Mesendoderm (in vitro differentiated cells): ENCODE results near the gene BACH2.
"Not testable (repeated sequence)": the region's sequence is repeated elsewhere in the genome, so short reads cannot be mapped to it uniquely, and the experiment has no call there.

Experiments
- DNase-seq: peaks from one replicate; pipeline ENCODE4 v3.0.0; 2013
- H2AK5ac ChIP-seq: 2 replicates; pipeline ENCODE4 v1.6.1; 2013; ENCODE audit warnings: low read length, inconsistent platforms
- H2BK120ac ChIP-seq: 2 replicates; pipeline ENCODE4 v1.6.1; 2013; ENCODE audit warnings: low read depth, mild to moderate bottlenecking, low read length, moderate library complexity, mixed read lengths
- H2BK15ac ChIP-seq: replicated peaks from 2 replicates; pipeline ENCODE4 v1.6.1; 2013; ENCODE audit warnings: low read depth, mild to moderate bottlenecking, moderate library complexity
- H2BK5ac ChIP-seq: 2 replicates; pipeline ENCODE4 v1.6.1; 2013; ENCODE audit warnings: low read length, inconsistent platforms
- H3K18ac ChIP-seq: 2 replicates; pipeline ENCODE4 v1.6.1; 2013; ENCODE audit warnings: mild to moderate bottlenecking, low read length, mixed read lengths
- H3K23ac ChIP-seq: one replicate; pipeline ENCODE4 v1.6.1; 2013; ENCODE audit warnings: low read length
- H3K27ac ChIP-seq: 2 replicates; pipeline ENCODE4 v1.5.1; 2013; ENCODE audit warnings: low read depth, mild to moderate bottlenecking, inconsistent platforms, low read length, moderate library complexity
- H3K27me3 ChIP-seq: 2 replicates; pipeline ENCODE4 v1.6.1; 2013; ENCODE audit warnings: low read length, control low read depth, mild to moderate bottlenecking, inconsistent platforms; ENCODE audit not compliant: insufficient read depth, poor library complexity
- H3K36me3 ChIP-seq: 2 replicates; pipeline ENCODE4 v1.6.1; 2013; ENCODE audit warnings: low read length, inconsistent platforms; ENCODE audit not compliant: control insufficient read depth, insufficient read depth
- H3K4ac ChIP-seq: one replicate; pipeline ENCODE4 v1.6.1; 2013; ENCODE audit warnings: low read depth, mild to moderate bottlenecking, low read length, moderate library complexity
- H3K4me1 ChIP-seq: 2 replicates; pipeline ENCODE4 v1.6.1; 2013; ENCODE audit warnings: low read depth, low read length, inconsistent platforms; ENCODE audit not compliant: control insufficient read depth
- H3K4me2 ChIP-seq: 2 replicates; pipeline ENCODE4 v1.6.1; 2013; ENCODE audit warnings: low read length
- H3K4me3 ChIP-seq: 2 replicates; pipeline ENCODE4 v1.5.1; 2013; ENCODE audit warnings: mild to moderate bottlenecking, low read length
- H3K56ac ChIP-seq: one replicate; pipeline ENCODE4 v1.6.1; 2013; ENCODE audit warnings: low read length
- H3K79me1 ChIP-seq: 2 replicates; pipeline ENCODE4 v1.6.1; 2013; ENCODE audit warnings: low read length, inconsistent platforms
- H3K79me2 ChIP-seq: 2 replicates; pipeline ENCODE4 v1.6.1; 2013; ENCODE audit warnings: mild to moderate bottlenecking, low read length; ENCODE audit not compliant: control insufficient read depth, insufficient read depth
- H3K9ac ChIP-seq: 2 replicates; pipeline ENCODE4 v1.6.1; 2013; ENCODE audit warnings: low read length, inconsistent platforms
- H4K5ac ChIP-seq: one replicate; pipeline ENCODE4 v1.6.1; 2013; ENCODE audit warnings: low read length
- H4K8ac ChIP-seq: one replicate; pipeline ENCODE4 v1.6.1; 2013; ENCODE audit warnings: low read depth, mild to moderate bottlenecking, control low read depth, low read length, moderate library complexity
- WGBS: extraction: QIAGEN DNeasy Blood & Tissue Kit; methylation state at CpG from one replicate; pipeline ENCODE4 v1.1.7; 2013; ENCODE audit warnings: low lambda C conversion rate, missing lambda C conversion rate; ENCODE audit not compliant: insufficient coverage; ENCODE audit errors: extremely low coverage; 5-methylcytosine and 5-hydroxymethylcytosine counted together

The BACH2 gene

GRCh38 chr6:89976694-89977020 lies 320.0 kb downstream of the BACH2 start:
- Histone ChIP-seq H3K79me2 (no peaks in the 10 kb centered on the region), H4K8ac (no peak overlapping the region), H2BK120ac (no peak overlapping the region), H3K56ac (no peak overlapping the region), H2BK15ac (no peak overlapping the region), H3K36me3 (no peaks in the 10 kb centered on the region), H3K27me3 (no peaks in the 10 kb centered on the region), H3K18ac (no peak overlapping the region), H2AK5ac (no peak overlapping the region), H3K9ac (no peak overlapping the region), H2BK5ac (no peak overlapping the region), H3K4me1 (no peaks in the 10 kb centered on the region), H3K4me2 (no peak overlapping the region), H3K79me1 (no peaks in the 10 kb centered on the region), H4K5ac (no peak overlapping the region), H3K4me3 (no peak overlapping the region), H3K4ac (no peak overlapping the region), H3K27ac (no peak overlapping the region), H3K23ac (no peak overlapping the region)
- no CpG with 5 or more reads among the region's 3 CpGs for WGBS
- no peak for DNase-seq

- H3K56ac ChIP-seq, result no peak overlapping the region
- no peaks in the 10 kb centered on the region for H3K79me1 ChIP-seq
- no peak overlapping the region for H3K27ac ChIP-seq
- WGBS, result no CpG with 5 or more reads among the region's 12 CpGs
- H3K27me3 ChIP-seq, result no peaks in the 10 kb centered on the region
- H4K8ac ChIP-seq, result no peak overlapping the region
- H3K4ac ChIP-seq, result no peak overlapping the region
- no peaks in the 10 kb centered on the region for H3K4me1 ChIP-seq
- H4K5ac ChIP-seq, result no peak overlapping the region
- H3K18ac ChIP-seq, result no peak overlapping the region
- H3K36me3 ChIP-seq, result no peaks in the 10 kb centered on the region
- H2BK15ac ChIP-seq, result no peak overlapping the region
- no peak overlapping the region for H2BK5ac ChIP-seq
- no peaks in the 10 kb centered on the region for H3K79me2 ChIP-seq
- no peak overlapping the region for H2AK5ac ChIP-seq
- no peak overlapping the region for H3K23ac ChIP-seq
- H3K9ac ChIP-seq, result no peak overlapping the region
- H3K4me3 ChIP-seq, result no peak overlapping the region
- DNase-seq, result no peak
- H3K4me2 ChIP-seq, result no peak overlapping the region
- no peak overlapping the region for H2BK120ac ChIP-seq
Observed at GRCh38 chr6:89975991-89976693, 320.5 kb downstream of the BACH2 start.

DNA sequence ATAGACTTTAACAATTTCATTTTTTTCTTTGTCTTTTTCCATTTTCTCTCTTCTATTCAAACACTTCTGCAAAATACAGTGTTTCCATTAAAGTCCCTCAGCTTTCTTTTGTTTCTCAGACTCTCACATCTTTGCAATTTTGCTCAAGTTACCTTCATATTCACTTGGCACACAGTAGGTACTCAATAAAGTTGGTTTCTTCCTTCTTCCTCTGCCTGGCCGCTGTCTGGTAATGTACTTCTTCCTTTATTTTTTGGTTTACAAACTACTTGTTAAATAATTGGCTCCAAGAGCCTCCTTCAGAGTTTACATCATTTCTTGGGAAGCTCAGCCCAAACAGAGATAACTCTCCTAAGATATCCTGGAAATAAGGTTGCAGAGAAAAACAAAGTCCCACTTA lies 321.3 kb downstream of the BACH2 start:
- Histone ChIP-seq H4K5ac (no peak overlapping the region), H3K27ac (no peak overlapping the region), H3K79me1 (no peaks in the 10 kb centered on the region), H2BK120ac (no peak overlapping the region), H2BK15ac (no peak overlapping the region), H3K23ac (no peak overlapping the region), H3K4me1 (no peaks in the 10 kb centered on the region), H3K56ac (no peak overlapping the region), H3K18ac (no peak overlapping the region), H3K4ac (no peak overlapping the region), H4K8ac (no peak overlapping the region), H3K4me3 (no peak overlapping the region), H3K4me2 (no peak overlapping the region), H3K27me3 (no peaks in the 10 kb centered on the region), H2BK5ac (no peak overlapping the region), H3K79me2 (no peaks in the 10 kb centered on the region), H3K9ac (no peak overlapping the region), H3K36me3 (no peaks in the 10 kb centered on the region), H2AK5ac (no peak overlapping the region)
- no peak for DNase-seq
- WGBS, result no CpG with 5 or more reads among the region's 1 CpG

DNA sequence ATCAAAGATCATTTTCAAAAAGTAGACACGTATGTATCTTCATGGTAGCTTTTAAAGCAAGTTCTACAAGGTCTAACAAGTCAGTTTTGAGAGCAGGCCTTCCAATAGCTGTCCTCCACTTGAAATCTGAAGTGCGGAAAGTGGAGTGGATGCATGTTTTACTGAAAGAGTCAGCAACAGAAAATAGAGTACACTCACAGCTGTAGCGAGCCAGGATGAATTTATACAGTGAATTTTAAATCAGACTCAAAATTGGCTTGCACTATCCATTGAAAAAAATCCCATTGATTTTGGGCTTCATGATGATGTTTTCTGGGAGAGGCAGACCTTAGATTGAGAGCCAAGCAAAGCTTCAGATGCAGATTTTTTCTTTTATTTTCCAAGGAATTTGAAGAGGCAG lies 321.8 kb downstream of the BACH2 start:
- H3K79me2 ChIP-seq, result no peaks in the 10 kb centered on the region
- H3K23ac ChIP-seq, result no peak overlapping the region
- no peak overlapping the region for H4K5ac ChIP-seq
- H3K79me1 ChIP-seq, result no peaks in the 10 kb centered on the region
- DNase-seq, result no peak
- no peak overlapping the region for H3K56ac ChIP-seq
- no peak overlapping the region for H3K18ac ChIP-seq
- H2BK15ac ChIP-seq, result no peak overlapping the region
- no peak overlapping the region for H4K8ac ChIP-seq
- no peak overlapping the region for H3K4me3 ChIP-seq
- H3K27me3 ChIP-seq, result no peaks in the 10 kb centered on the region
- no CpG with 5 or more reads among the region's 3 CpGs for WGBS
- H2AK5ac ChIP-seq, result no peak overlapping the region
- H2BK5ac ChIP-seq, result no peak overlapping the region
- H3K36me3 ChIP-seq, result no peaks in the 10 kb centered on the region
- H2BK120ac ChIP-seq, result no peak overlapping the region
- no peak overlapping the region for H3K27ac ChIP-seq
- no peak overlapping the region for H3K9ac ChIP-seq
- H3K4ac ChIP-seq, result no peak overlapping the region
- no peak overlapping the region for H3K4me2 ChIP-seq
- H3K4me1 ChIP-seq, result no peaks in the 10 kb centered on the region

- Histone ChIP-seq H3K56ac (no peak overlapping the region), H2BK120ac (no peak overlapping the region), H3K4me3 (no peak overlapping the region), H3K79me1 (no peaks in the 10 kb centered on the region), H3K4me1 (no peaks in the 10 kb centered on the region), H3K9ac (no peak overlapping the region), H3K18ac (no peak overlapping the region), H3K4ac (no peak overlapping the region), H3K79me2 (no peaks in the 10 kb centered on the region), H2AK5ac (no peak overlapping the region), H4K8ac (no peak overlapping the region), H3K23ac (no peak overlapping the region), H3K27ac (no peak overlapping the region), H3K4me2 (no peak overlapping the region), H3K36me3 (no peaks in the 10 kb centered on the region), H2BK5ac (no peak overlapping the region), H3K27me3 (no peaks in the 10 kb centered on the region), H2BK15ac (no peak overlapping the region), H4K5ac (no peak overlapping the region)
- WGBS, result no CpG with 5 or more reads among the region's 9 CpGs
- DNase-seq, result no peak
Observed at GRCh38 chr6:89972025-89972381, 324.6 kb downstream of the BACH2 start.

DNA sequence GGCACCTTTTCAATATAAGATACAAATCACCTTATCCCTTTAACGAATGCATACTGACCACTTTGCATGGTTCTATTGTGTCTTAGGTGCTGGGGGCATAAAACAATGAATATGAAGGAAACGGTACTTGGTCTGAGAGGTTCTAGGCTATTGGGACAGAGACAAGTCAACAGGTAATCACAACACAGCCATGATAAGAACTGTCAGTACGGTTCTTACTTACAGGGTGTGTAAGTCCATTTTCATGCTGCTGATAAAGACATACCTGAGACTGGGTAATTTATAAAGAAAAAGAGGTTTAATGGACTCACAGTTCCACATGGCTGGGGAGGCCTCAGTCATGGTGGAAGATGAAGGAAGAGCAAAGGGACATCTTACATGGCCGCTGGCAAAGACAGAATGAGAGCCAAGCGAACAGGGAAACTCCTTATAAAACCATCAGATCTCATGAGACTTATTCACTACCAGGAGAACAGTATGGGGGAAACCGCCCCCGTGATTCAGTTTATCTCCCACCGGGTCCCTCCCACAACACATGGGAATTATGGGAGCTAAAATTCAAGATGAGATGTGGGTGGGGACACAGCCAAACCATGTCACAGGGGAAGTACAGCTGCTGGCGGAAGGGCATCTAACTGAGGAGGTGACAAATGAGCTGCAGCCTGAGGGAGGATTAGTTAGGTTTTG lies 325.2 kb downstream of the BACH2 start:
- not testable (repeated sequence) for H3K27ac ChIP-seq, H4K5ac ChIP-seq, H4K8ac ChIP-seq, DNase-seq, H3K4me2 ChIP-seq, H2BK120ac ChIP-seq, H3K18ac ChIP-seq, H3K27me3 ChIP-seq, H3K4me3 ChIP-seq, H3K56ac ChIP-seq, H3K79me2 ChIP-seq, H3K36me3 ChIP-seq, H3K79me1 ChIP-seq, H2BK15ac ChIP-seq, H3K23ac ChIP-seq, H2AK5ac ChIP-seq, H2BK5ac ChIP-seq, H3K9ac ChIP-seq, H3K4ac ChIP-seq, H3K4me1 ChIP-seq
- WGBS, result no CpG with 5 or more reads among the region's 9 CpGs
